NT2/D1 (cell line): ENCODE data around the gene ADAMTS2.

Experiments
- SUZ12 ChIP-seq: IDR thresholded peaks from 2 replicates; pipeline ENCODE4 v1.6.1; 2011; ENCODE audit not compliant: insufficient read length, insufficient read depth; ENCODE audit errors: extremely low read depth
- YY1 ChIP-seq: IDR thresholded peaks from 2 replicates; pipeline ENCODE4 v1.6.1; 2011; ENCODE audit not compliant: insufficient read length, insufficient read depth
- ZNF274 ChIP-seq: IDR thresholded peaks from 2 replicates; pipeline ENCODE4 v1.6.1; 2011; ENCODE audit warnings: mild to moderate bottlenecking, low read depth, low read length

DNA sequence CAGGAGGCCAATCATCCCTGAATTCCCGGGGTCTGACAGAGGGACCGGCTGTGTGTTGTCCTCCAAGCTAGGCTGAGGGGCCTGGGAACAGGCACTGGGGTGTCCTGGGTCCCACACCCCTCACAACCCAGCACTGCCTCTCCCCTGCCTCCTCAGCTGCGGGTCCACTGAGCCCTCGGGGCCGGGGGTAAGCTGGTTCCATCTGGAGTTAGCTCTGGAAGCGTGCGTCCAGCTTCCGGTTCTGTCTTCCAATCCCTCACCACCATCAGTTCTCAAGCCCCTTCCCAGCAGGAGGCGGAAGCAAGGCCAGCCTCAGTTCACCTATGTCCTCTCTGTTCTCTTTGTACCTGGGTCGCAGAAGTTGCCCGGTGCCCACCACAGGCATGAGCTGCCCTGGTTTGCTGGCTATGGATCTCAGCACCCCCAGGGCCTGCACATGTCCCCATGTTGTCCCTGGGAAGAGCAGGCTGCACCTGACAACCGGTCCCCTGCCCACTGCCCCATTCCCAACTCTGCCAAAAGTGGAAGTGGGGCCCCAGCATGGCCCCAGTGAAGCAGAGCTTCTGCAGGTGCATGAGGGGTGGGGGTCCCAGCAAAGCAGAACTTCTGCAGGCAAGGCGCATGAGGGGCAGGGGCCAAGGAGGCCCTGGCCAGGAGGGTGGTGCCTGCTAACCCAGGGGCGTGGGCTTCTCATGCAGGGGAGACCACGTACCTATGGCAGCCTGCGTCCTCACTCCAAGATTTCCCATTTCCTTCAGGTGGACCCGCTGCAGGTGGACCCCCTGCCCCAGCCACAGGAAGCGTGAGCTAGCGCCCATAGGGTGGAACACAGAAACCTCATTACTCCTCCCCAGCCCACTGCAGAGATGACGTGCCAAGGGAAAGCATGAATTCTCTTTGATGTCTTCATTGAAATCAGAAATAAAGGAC lies 173.2 kb downstream of the ADAMTS2 start:
- TF ChIP-seq SUZ12 (no peak), ZNF274 (no peak), YY1 (no peak)
